ENCODE measurements around the gene COX14. TPM values are rescaled to one million over a fixed set of nuclear protein-coding genes. Genes with fewer than 3 reads are reported as not detected.

COX14 gene
- total and polyA plus RNA-seq, 4 experiments from 2014 or later, result 53.3 to 354 (median 158) TPM

- no peak overlapping the region for H3K4me3 Mint-ChIP-seq
- peaks cover 0 to 3% (median 2%) of the 10 kb centered on the region in 4 donors for H3K4me1 Mint-ChIP-seq
- Histone ChIP-seq H3K4me3 (ENCODE audit: low read length in 2 of 2) (no peak overlapping the region), H3K36me3 (ENCODE audit: insufficient read depth, low read length) (no peaks in the 10 kb centered on the region), H3K9me3 (ENCODE audit: control insufficient read depth in 1 of 2, low read length in 2 of 2) (no peaks in the 10 kb centered on the region), H3K27ac (ENCODE audit: low read depth, low read length) (no peak overlapping the region), H3K4me1 (ENCODE audit: insufficient read depth, low read length) (peaks cover 3% of the 10 kb centered on the region), H3K27me3 (ENCODE audit: insufficient read depth, low read length) (no peaks in the 10 kb centered on the region)
- no peaks in the 10 kb centered on the region for H3K36me3 Mint-ChIP-seq
- intact Hi-C loops (cut with micrococcal nuclease), result loop anchor here (5.0 to 10.0 kb wide), 2 partner anchors 55 to 238 kb away; no protein-coding TSS in a partner anchor
- CTCF ChIA-PET (ENCODE audit: partially characterized antibody), result interaction anchor here (1.0 to 8.6 kb wide), 11 partner anchors 8 to 393 kb away, joined by 3 to 88 read pairs (median 4); partner anchors contain the start of genes CERS5, COX14 and SMARCD1
- POLR2A ChIA-PET (ENCODE audit: partially characterized antibody), result no interaction called here
- H3K9me3 Mint-ChIP-seq, result no peaks in the 10 kb centered on the region
- no peak overlapping the region for H3K27ac Mint-ChIP-seq
- no peak for DNase-seq
- H3K27me3 Mint-ChIP-seq, result no peaks in the 10 kb centered on the region
These were observed 34.9 kb upstream of the COX14 start for GRCh38 chr12:50077099-50077498.

GRCh38 chr12:50078281-50078680, 33.8 kb upstream of the COX14 start:
- H3K4me1 ChIP-seq (ENCODE audit: insufficient read depth, low read length), result peaks cover 3% of the 10 kb centered on the region
- Mint-ChIP-seq H3K4me3 (no peak overlapping the region), H3K27me3 (no peaks in the 10 kb centered on the region), H3K27ac (no peak overlapping the region), H3K36me3 (no peaks in the 10 kb centered on the region), H3K9me3 (no peaks in the 10 kb centered on the region), H3K4me1 (peaks cover 2 to 5% (median 3%) of the 10 kb centered on the region in 4 donors)
- no peak overlapping the region for H3K27ac ChIP-seq (ENCODE audit: low read depth, low read length)
- no peak overlapping the region for H3K4me3 ChIP-seq (ENCODE audit: low read length in 2 of 2)
- H3K36me3 ChIP-seq (ENCODE audit: insufficient read depth, low read length), result no peaks in the 10 kb centered on the region
- DNase-seq, result no peak
- no peaks in the 10 kb centered on the region for H3K27me3 ChIP-seq (ENCODE audit: insufficient read depth, low read length)
- intact Hi-C loops (cut with micrococcal nuclease), result loop anchor here (5.0 to 10.0 kb wide), 2 partner anchors 54 to 237 kb away; no protein-coding TSS in a partner anchor
- ChIA-PET POLR2A (ENCODE audit: partially characterized antibody) (no interaction called here), CTCF (ENCODE audit: partially characterized antibody) (interaction anchor here (0.9 to 5.0 kb wide), 7 partner anchors 9 to 98 kb away, joined by 3 to 30 read pairs (median 4); partner anchors contain the start of gene COX14)
- H3K9me3 ChIP-seq (ENCODE audit: control insufficient read depth in 1 of 2, low read length in 2 of 2), result no peaks in the 10 kb centered on the region

GRCh38 chr12:50079771-50080170, 32.3 kb upstream of the COX14 start:
- Histone ChIP-seq H3K4me1 (ENCODE audit: insufficient read depth, low read length) (peaks cover 9% of the 10 kb centered on the region), H3K27me3 (ENCODE audit: insufficient read depth, low read length) (no peaks in the 10 kb centered on the region), H3K9me3 (ENCODE audit: control insufficient read depth in 1 of 2, low read length in 2 of 2) (no peaks in the 10 kb centered on the region), H3K36me3 (ENCODE audit: insufficient read depth, low read length) (no peaks in the 10 kb centered on the region), H3K4me3 (ENCODE audit: low read length in 2 of 2) (no peak overlapping the region), H3K27ac (ENCODE audit: low read depth, low read length) (no peak overlapping the region)
- no peaks in the 10 kb centered on the region for H3K27me3 Mint-ChIP-seq
- peaks cover 4 to 16% (median 10%) of the 10 kb centered on the region in 4 donors for H3K4me1 Mint-ChIP-seq
- no peak overlapping the region for H3K4me3 Mint-ChIP-seq
- H3K27ac Mint-ChIP-seq, result no peak overlapping the region
- no peak for DNase-seq
- no peaks in the 10 kb centered on the region for H3K9me3 Mint-ChIP-seq
- intact Hi-C loops (cut with micrococcal nuclease), result loop anchor here (5.0 to 10.0 kb wide), 3 partner anchors 53 to 325 kb away; partner anchors contain the start of gene LARP4
- ChIA-PET CTCF (ENCODE audit: partially characterized antibody) (interaction anchor here (1.5 to 12.9 kb wide), 2 partner anchors 10 to 92 kb away, joined by 4 to 197 read pairs; partner anchors contain the start of gene CERS5), POLR2A (ENCODE audit: partially characterized antibody) (no interaction called here)
- H3K36me3 Mint-ChIP-seq, result peaks cover 0 to 2% of the 10 kb centered on the region in 2 donors

GRCh38 chr12:50081096-50081808, 30.8 kb upstream of the COX14 start:
- Mint-ChIP-seq H3K27ac (peak overlapping the region in 2 of 7 donors; percentile 43 to 72), H3K4me1 (peaks cover 7 to 28% (median 13%) of the 10 kb centered on the region in 4 donors), H3K9me3 (no peaks in the 10 kb centered on the region), H3K4me3 (peak overlapping the region in 1 of 8 donors; percentile 61), H3K36me3 (peaks cover 0 to 11% of the 10 kb centered on the region in 2 donors), H3K27me3 (no peaks in the 10 kb centered on the region)
- no peaks in the 10 kb centered on the region for H3K9me3 ChIP-seq (ENCODE audit: control insufficient read depth in 1 of 2, low read length in 2 of 2)
- POLR2A ChIA-PET (ENCODE audit: partially characterized antibody), result no interaction called here
- no peak overlapping the region for H3K27ac ChIP-seq (ENCODE audit: low read depth, low read length)
- no peaks in the 10 kb centered on the region for H3K27me3 ChIP-seq (ENCODE audit: insufficient read depth, low read length)
- DNase-seq, result no peak
- H3K36me3 ChIP-seq (ENCODE audit: insufficient read depth, low read length), result no peaks in the 10 kb centered on the region
- intact Hi-C loops (cut with micrococcal nuclease), result loop anchor here (10.0 kb wide), 1 partner anchor 324 kb away; the partner anchor contains the start of gene LARP4
- H3K4me1 ChIP-seq (ENCODE audit: insufficient read depth, low read length), result peaks cover 13% of the 10 kb centered on the region
- CTCF ChIA-PET (ENCODE audit: partially characterized antibody), result interaction anchor here (12.9 kb wide), 1 partner anchor 91 kb away, joined by 197 read pairs; the partner anchor contains the start of gene CERS5
- H3K4me3 ChIP-seq (ENCODE audit: low read length in 2 of 2), result no peak overlapping the region

- intact Hi-C loops (cut with micrococcal nuclease), result loop anchor here (10.0 kb wide), 1 partner anchor 322 kb away; the partner anchor contains the start of gene LARP4
- CTCF ChIA-PET (ENCODE audit: partially characterized antibody), result interaction anchor here (1.5 to 16.2 kb wide), 4 partner anchors 12 to 89 kb away, joined by 3 to 316 read pairs (median 106); partner anchors contain the start of genes CERS5, COX14 and GPD1
These were observed 29.4 kb upstream of the COX14 start for GRCh38 chr12:50082644-50083043.

GRCh38 chr12:50083301-50083700, 28.7 kb upstream of the COX14 start:
- Mint-ChIP-seq H3K4me3 (peak overlapping the region; percentile 28 to 85 (median 75)), H3K9me3 (no peaks in the 10 kb centered on the region), H3K36me3 (peaks cover 9 to 30% of the 10 kb centered on the region in 2 donors), H3K4me1 (peaks cover 7 to 29% (median 21%) of the 10 kb centered on the region in 4 donors), H3K27me3 (no peaks in the 10 kb centered on the region), H3K27ac (peak overlapping the region; percentile 19 to 90 (median 87))
- DNase-seq, result no peak
- Histone ChIP-seq H3K4me1 (ENCODE audit: insufficient read depth, low read length) (peaks cover 19% of the 10 kb centered on the region), H3K36me3 (ENCODE audit: insufficient read depth, low read length) (peaks cover 10% of the 10 kb centered on the region), H3K4me3 (ENCODE audit: low read length in 2 of 2) (no peak overlapping the region), H3K27me3 (ENCODE audit: insufficient read depth, low read length) (no peaks in the 10 kb centered on the region), H3K9me3 (ENCODE audit: control insufficient read depth in 1 of 2, low read length in 2 of 2) (no peaks in the 10 kb centered on the region), H3K27ac (ENCODE audit: low read depth, low read length) (no peak overlapping the region)
- CTCF ChIA-PET (ENCODE audit: partially characterized antibody), result interaction anchor here (0.8 to 16.2 kb wide), 5 partner anchors 9 to 89 kb away, joined by 3 to 316 read pairs (median 14); partner anchors contain the start of genes CERS5, COX14 and GPD1
- intact Hi-C loops (cut with micrococcal nuclease), result loop anchor here (10.0 kb wide), 1 partner anchor 322 kb away; the partner anchor contains the start of gene LARP4
- POLR2A ChIA-PET (ENCODE audit: partially characterized antibody), result interaction anchor here (1.4 to 4.6 kb wide), 2 partner anchors 29 to 84 kb away, joined by 8 to 110 read pairs; partner anchors contain the start of genes CERS5 and COX14

More at GRCh38 chr12:50082644-50083043, 29.4 kb upstream of the COX14 start:
- no peak for DNase-seq
- Histone ChIP-seq H3K27me3 (ENCODE audit: insufficient read depth, low read length) (no peaks in the 10 kb centered on the region), H3K9me3 (ENCODE audit: control insufficient read depth in 1 of 2, low read length in 2 of 2) (no peaks in the 10 kb centered on the region), H3K4me3 (ENCODE audit: low read length in 2 of 2) (no peak overlapping the region), H3K36me3 (ENCODE audit: insufficient read depth, low read length) (peaks cover 10% of the 10 kb centered on the region), H3K4me1 (ENCODE audit: insufficient read depth, low read length) (peaks cover 16% of the 10 kb centered on the region), H3K27ac (ENCODE audit: low read depth, low read length) (no peak overlapping the region)
- H3K27me3 Mint-ChIP-seq, result no peaks in the 10 kb centered on the region
- POLR2A ChIA-PET (ENCODE audit: partially characterized antibody), result interaction anchor here (1.4 to 4.6 kb wide), 2 partner anchors 30 to 84 kb away, joined by 8 to 110 read pairs; partner anchors contain the start of genes CERS5 and COX14
- H3K36me3 Mint-ChIP-seq, result peaks cover 9 to 24% of the 10 kb centered on the region in 2 donors
- peak overlapping the region in 2 of 8 donors; percentile 5 to 59 for H3K4me3 Mint-ChIP-seq
- peaks cover 7 to 28% (median 19%) of the 10 kb centered on the region in 4 donors for H3K4me1 Mint-ChIP-seq
- H3K9me3 Mint-ChIP-seq, result no peaks in the 10 kb centered on the region
- H3K27ac Mint-ChIP-seq, result peak overlapping the region in 5 of 7 donors; percentile 17 to 82 (median 63)
